NCI-H2107 treated with DMSO at 0.1 percent for 48 hours (cell line): Measurements from ENCODE around the gene NPPA.
A peak's percentile ranks its signal among the peaks of the same experiment; 100 is the strongest.
"Not testable (repeated sequence)": the region's sequence is repeated elsewhere in the genome, so short reads cannot be mapped to it uniquely, and the experiment has no call there.

Experiments
- DNase-seq: peaks from one replicate; lab custom pipeline; 2025; ENCODE audit not compliant: unreplicated experiment; lab: John Stamatoyannopoulos, UW

The NPPA gene

DNA sequence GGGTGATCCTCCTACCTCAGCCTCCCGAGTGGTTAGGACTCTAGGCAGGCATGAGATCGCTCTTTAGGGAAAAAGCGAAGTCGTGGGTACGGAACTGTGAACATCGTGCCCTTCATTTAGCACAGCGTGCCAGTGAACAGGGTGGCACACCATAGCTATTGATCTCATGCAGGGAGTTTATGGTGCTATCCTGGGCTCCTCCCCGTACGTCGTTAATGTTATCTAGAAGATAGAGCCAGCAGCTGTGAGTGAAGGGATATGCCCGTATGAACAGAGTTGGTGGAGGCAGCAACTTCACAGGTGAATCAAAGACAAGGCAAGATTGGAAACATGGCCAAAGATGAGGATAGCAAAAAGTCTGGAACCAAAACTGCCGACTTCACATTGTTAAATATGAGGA is 30.4 kb downstream of the NPPA start:
- DNase-seq: no peak

DNA sequence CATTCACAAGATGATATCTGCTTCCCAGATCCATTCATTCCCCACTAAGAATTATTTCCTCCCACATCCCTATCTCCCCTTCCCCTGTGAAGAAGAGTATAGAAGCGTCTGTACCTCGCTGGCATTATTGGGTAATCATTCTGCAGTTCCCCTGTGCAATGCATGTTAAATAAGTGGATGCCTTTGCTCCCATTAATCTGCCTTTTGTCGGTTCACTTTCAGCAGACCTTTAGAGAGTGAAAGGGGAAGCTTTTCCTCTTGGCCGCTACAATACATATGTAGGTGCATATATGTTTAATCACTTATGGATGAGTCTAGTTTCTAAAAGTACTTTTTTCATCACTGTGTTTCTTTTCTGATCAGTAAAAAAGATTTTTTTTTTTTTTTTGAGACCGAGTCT is 34.6 kb downstream of the NPPA start:
- DNase-seq: no peak

DNA sequence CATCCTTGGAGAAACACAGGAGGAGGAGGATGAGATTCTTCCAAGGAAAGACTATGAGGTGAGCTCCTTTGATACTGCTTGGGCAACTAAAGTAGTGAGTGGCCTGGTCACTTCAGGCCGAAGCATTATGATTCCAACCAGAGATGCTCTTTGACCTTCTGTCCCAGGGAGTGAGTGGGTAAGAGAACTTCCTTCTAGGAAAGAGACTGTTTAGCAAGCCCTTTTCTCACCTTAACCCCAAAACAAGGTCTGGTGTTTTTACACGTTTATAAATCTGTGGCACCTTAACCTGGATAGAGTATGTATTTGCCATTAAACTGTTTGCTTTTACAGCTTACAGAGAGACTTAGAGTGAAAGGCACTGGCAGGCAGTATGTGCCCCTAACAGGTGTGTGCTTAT is 40.5 kb downstream of the NPPA start:
- DNase-seq: no peak

DNA sequence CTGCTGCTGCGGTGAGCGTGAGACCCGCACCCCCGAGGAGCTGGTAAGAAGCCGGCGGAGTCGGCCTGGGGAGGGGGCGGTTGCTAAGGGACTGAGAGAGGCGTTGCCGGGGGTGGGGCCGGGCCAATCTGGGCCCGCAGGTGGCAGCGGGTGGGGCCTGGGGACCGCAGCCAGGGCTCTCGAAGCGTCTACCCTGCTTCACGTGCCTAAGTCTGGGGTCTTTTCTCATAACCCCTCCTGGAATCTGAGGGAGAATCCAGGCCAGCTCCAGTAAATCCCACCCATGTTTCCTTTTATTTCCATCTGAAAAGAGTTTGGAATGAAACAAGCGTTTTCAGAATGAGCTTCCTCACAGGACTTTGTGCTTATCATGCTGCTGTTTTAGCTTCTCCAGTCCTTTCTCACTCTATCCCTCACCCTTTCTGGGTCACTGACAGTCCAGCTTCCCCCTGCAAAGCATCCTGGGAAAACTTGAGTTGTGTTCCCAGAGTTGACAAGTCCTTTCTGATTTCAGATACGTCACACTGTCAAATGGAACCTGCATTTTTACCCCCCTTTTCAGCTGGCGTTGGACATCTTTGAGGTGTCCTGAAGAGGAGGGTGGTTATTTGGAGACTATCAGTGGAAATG is 41.2 kb downstream of the NPPA start:
- peak; percentile 61 for DNase-seq

DNA sequence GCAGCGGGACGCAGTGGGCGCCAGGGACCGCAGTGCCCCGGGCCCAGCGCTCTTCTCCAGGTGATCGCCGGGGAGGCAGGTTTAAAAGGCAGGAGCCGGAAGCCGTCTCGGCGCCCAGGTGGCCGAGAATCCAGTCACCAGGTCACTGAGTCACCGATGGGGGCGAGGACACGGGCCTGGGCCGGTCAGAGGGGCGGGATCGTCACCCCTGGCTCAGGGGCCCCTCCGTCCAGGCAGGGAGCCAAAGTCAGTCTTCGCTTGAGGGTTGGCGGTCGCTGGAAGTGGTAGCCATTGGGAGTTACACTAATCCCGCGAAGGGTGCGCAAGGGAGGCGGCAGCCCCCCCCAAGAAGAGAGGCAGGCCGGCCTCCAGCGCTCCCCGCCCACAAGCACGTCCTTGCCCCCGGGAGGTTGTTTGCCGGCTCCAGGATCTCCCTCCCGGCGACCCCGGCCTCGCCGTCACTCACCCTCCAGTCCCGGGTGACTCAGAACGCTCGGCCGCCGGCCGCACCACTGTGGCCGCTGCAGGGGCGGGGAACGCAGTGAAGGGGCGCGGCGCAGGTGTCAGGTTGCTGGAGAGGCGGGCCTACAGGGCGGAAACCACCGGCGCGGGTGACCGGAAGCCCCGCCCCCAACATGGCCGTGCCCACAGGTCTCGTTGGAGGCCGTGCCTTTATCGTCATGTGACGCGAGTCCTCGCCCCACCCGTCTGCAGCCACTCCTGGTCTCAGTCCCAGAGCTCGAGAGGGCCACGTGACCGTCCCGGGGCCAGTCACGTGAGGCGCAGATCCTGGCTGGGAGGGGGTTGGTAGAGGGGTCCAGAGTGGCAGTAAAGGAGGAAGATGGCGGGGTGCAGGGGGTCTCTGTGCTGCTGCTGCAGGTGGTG is 41.9 kb downstream of the NPPA start, which contains the start of the genes CLCN6 and MTHFR:
Gene CLCN6 (plus strand): TSS at position 770 of the 885 bp plus-strand sequence. CDS start 72 bp downstream, at position 842.
Gene MTHFR (minus strand): TSS at position 543 of the 885 bp plus-strand sequence. CDS start 2,848 bp downstream, outside the sequence.
- DNase-seq: peak; percentile 97

DNA sequence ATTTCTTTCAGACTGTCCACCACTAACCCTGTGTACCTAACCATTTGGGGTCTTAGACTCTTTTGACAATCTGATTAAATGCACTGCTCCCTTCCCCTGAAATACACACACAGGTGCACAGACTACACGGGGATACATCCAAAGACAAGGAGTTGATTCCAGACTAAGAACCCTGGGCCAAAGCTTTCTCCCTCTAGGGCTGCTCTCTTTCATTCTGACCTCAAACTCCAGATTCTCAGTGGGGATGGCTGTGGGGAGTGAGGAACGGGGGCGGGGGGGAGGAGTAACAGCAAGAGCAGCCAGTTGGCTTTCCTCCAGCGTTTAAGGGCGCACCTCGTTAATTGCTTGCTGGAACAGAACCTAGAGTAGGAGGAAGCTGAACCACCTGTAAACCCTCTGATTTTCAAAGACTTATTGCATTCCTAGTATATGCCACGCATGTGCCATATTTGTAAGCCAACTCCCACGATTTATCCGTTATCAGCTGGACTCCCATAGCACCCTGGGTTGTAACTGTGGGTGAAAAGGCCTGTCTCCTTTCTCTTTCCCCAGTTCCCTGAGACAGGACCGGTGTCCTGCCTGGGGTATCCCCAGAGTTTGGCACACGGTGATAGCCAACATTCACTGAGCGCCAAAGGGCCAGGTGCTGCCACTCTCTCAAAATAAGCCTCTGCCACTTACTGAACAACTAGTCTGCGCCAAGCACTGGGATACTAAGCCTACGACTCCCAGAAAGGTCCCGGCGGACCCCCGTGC is 42.7 kb downstream of the NPPA start:
- peak; percentile 42 for DNase-seq

DNA sequence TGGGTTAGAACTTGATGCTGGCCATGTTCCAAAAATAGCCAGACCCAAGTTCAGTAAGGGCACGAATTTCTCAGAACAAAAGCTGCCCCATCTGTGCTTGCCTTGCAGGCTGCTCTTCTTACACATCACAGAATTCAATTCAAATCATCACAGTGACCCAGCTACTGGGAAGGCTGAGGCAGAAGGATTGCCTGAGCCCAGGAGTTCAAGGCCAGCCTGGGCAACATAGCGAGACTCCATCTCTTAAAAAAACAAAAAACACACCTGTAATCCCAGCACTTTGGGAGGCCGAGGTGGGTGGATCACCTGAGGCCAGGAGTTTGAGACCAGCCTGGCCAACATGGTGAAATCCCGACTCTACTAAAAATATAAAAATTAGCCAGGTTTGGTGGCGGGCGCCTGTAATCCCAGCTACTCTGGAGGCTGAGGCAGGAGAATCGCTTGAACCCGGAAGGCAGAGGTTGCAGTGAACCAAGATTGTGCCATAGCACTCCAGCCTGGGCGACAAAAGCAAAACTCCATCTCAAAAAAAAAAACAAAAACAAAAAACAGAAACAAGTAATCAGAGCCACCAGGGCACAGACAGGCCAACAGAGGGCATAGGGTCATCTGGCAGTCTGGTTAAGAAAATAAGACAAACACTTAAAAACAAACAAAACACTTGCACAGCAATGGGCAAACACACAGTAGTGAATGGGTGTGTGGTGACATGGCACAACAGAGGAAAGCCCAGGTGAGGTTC is 43.5 kb downstream of the NPPA start:
- not testable (repeated sequence) for DNase-seq

DNA sequence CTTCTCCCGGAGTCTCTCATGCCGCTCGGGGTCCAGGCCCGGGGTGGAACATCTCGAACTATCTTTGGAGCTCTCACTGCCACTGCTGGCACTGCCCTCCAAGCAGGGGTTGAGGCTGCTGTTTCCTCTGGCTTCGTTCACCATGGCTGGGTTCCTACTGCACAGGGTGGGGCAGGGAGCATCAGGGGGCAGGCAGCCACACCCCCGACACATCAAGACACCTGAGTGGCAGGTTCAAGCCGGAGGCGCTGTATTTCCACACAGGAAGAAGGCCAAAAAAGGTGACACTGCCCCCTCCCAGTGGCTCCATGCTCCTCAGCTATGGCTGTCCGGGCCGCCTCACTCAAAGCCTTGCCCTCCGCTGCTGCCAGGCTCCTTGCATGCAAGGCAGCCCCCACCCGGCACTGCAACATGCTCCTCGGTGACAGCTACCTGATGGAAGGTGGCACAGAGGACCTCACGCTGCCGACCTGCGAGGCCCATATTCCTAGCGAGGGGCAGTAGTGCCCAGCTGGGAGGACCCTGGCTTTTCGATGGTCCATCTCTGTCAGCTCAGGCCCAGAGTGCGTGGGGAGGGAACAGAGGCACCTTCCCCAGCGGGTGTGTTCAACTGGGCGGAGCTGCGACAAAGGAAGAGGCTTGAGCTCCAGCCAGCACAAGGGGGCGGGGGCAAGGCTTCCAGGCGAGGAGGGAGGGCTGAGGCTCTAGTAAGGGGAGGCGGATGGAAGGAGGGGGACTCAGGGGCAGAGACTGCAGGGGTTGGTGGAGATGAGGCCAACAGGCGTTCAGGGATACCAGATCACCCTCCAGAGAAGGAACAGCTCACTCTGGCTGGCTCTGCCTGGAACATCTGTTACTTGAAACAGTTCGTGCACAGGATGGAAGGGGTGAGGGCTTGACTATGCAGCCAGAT is 44.4 kb downstream of the NPPA start:
- DNase-seq: peak; percentile 81

DNA sequence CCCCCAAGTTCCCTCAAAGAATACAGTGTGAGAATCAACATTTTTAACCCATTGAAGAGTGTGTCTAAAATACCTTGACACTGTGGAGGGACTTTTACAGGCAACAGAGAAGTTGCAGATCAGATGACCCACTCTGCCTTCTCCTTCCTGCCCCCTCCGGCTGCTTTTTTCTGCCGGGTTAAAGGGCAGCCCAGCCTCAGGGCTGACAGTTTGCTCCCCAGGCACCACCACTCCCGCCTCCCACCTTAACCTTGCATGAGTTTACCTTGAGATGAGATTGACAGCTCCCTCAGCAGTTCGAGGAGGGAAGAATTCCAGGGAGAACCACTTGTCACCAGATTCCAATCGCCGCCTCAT is 45.0 kb downstream of the NPPA start:
- DNase-seq: no peak

DNA sequence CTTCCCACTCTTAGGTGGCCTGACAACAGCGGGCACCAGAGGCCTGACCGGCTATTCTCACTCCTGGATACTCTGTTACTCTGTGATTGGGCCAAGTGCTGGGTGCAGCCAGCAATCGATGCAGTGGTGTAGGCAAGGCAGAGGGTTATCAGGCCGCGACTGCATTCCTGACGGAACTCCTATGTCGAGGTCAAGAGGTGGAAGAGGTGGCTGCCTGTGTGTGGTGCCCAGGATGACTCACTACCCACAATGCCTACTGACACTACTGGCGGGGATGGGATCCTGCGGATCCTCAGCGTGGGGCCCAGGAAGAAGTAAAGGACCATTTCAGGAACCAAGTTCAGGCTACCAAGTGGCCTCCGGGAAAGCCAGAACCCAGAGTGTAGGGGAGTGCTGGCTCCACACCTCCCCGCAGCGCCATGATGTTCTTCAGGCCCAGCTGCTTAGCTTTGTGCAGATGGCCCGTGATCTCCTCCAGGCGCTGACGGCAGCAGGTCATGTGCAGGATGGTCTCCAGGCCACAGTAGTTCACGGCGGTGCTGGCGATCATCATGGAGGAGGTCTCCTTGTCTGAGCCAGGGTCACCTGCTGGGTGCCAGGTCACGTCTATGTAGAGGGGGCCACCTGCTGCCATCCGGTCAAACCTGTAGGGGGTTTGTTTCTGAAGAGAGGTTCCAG is 46.7 kb downstream of the NPPA start:
- DNase-seq: no peak

DNA sequence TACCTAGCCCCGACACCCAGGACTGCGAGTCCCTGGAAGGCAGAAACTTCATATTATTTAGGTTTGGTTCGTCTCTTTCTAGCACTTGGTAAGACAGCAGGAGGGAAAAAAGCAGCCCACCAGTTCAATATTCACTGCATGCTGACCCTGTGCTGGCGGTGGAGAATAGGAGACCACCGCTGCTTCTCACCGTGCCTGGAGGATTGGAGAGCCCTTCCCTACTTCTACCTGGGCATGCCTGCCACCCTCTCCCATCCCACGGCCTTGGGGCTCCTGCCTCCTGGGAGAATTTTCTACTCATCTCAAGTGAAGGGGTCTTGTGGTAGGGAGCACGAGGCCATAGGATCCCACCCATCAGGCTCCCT is 47.2 kb downstream of the NPPA start:
- no peak for DNase-seq

DNA sequence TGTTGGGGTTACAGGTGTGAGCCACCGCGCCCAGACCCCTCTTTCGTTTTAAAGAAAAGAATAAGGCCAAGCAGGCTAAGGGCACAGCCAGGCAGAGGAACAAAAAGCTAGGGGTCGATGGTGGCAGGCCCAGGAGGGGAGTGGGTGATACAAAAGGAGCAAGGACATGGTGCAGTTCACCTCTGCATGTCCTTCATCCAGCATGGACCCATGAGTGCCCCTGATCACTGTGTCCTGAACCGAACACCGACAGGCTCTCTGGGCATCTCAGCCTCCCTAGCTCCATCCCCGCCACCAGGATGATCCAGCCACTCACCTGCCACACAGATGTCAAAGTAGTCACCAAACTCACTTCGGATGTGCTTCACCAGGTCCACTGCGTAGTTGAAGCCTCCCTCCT is 47.7 kb downstream of the NPPA start:
- no peak for DNase-seq

DNA sequence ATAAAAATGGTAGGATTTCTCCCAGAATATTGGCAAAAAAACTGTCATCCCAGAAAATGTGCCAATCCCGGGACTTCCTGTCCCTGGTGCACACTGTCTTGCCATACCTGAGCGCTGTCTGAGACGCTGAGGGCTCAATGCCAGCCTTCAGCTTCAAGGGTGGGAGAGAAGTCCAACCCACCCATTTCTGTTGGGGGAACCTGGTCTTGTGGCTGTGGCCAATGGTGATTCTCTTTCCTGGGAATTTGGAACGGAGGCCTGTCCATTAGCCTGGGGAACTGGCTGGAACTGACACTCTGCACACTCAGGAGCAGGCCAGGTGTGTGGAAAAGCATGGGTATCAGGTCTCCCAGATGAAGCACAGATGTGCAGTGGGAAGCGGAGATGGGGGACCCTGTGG is 48.5 kb downstream of the NPPA start:
- DNase-seq: no peak

DNA sequence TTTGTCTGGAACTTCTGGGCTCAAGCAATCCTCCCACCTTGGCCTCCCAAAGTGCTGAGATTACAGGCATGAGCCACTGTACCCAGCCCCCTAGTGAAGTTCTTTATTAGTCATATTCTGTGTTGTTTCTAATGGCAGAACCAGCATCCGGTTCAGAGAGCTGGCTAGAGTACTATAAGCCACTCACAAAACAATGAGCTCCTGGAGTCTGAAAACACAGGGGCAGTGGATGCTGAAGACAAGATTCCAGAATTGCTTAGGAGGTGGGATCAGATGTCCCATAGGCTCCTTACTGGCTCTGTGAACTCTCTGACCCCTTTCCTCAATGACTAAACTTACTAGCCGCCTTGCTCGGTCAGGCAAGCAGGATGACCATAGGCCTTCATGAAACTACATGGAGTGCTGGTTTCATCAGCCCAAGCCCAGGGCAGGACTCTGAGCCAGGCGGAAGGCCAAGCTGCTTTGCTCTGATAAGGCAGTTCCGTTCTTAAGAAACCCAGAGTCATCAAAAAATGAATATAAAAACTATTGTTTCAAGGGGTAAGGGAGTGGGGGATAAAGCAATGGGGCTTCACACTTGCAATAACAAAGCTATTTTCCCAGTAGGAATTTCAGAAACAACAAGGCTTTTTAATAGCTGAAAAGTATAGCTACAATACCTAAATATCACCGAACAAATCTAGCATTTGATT is 49.9 kb downstream of the NPPA start:
- no peak for DNase-seq

DNA sequence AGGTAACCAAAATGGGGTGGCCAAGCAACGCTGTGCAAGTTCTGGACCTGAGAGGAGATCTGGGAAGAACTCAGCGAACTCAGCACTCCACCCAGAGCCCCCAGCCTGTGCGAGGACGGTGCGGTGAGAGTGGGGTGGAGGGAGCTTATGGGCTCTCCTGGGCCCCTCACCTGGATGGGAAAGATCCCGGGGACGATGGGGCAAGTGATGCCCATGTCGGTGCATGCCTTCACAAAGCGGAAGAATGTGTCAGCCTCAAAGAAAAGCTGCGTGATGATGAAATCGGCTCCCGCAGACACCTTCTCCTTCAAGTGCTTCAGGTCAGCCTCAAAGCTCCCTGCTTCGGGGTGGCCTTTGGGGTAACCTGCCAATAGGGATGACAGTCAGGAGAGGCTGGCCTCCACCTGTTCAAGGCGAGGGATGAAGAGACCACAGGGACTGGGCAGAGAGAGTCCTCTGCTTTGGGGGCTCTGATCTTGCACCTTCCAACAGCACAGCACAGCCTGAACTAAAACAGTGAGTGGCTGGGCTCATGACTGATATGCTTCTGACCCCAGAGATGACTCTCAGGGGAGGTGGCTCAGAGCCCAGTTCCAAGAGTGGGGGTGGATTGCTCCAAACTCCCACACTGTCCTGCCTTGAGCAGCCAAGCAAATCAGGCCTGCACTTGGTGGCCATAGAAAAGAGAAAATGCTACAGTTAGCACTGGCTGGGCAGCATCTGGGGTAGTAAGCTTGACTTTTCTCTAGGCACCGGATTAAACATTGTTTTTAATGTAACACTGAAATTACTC is 51.4 kb downstream of the NPPA start:
- DNase-seq: no peak
